HTERT RPE-1 (cell line): Measurements from ENCODE around the gene KCNQ5.

Experiments
- in situ Hi-C: fragments of 300-500 bp; cut with MboI; formaldehyde crosslinking; loops from 4 replicates; pipeline ENCODE4 v1.14.3; 2020; ENCODE audit warnings: low sequenced_read_pairs

The KCNQ5 gene

DNA sequence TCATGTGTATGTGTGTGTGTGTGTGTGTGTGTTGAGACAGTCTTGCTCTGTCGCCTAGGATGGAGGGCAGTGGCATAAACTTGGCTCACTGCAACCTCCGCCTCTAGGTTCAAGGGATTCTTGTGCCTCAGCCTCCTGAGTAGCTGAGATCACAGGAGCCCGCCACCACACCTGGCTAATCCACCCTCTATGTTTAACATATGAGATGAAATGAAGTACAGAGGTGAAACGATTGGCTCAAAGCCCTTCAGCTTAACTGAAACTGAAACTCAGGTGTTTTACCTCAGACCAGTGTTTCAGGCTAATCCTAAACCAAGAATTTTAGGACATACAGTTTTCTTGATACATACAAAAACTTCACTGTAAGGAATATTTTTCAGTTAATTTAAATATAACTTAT lies 167.3 kb downstream of the KCNQ5 start:
- in situ Hi-C loops: no loop called here

DNA sequence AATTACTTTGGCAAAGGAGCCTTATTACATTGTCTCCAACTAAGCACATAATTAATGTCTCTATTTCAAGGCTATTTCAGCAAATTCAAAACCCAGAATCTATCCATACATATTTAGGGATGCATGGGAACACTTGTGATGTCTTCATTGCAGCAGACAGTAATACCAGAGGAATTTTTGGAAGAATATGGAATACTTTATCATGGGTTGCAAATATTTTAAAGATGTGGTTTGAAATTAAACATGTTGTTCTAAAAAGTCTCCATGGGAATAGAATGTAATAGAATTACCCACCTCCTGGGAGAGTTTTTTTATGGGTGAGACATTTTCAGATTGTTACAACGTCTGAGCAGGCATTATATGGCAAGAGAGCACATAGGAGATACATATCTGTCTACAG lies 170.8 kb downstream of the KCNQ5 start:
- in situ Hi-C loops: no loop called here

- in situ Hi-C loops: no loop called here
These were observed 172.0 kb downstream of the KCNQ5 start for GRCh38 chr6:72793641-72794395.

GRCh38 chr6:72798196-72798595 lies 176.3 kb downstream of the KCNQ5 start:
- in situ Hi-C loops: no loop called here

GRCh38 chr6:72809746-72810379 lies 188.0 kb downstream of the KCNQ5 start:
- in situ Hi-C loops: no loop called here

DNA sequence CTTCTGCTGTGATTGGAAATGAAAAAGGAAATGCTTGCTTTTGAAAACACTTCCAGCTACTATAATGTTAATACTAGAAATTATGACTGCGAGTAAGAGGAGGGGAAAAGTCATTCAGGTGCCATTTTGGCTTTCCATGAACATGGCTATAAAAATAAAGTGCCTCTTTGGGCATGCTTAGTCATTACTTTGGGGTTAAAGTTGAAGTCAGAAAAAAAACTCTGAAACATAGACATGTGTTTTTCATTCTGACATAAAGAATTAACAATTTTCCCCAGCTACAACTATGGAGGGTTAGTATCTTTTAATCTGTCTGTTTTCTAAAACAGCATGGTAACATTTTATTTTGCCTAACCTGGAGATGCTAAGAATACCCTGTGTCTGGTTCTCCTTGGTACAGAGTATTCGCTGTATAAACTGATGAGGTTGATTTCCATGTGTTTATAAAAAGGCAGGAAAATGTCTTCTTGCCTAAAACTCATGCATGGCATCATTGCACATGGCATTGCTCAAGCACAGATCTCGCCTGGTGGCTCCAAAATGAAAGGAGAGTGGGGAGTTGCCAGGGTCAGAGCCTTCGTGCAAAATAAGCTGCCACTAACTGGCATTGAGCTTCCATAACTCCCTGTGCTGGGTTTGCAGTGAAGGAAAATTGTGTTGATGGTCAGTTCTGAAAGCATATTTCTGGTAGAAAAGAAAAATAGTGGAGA lies 188.9 kb downstream of the KCNQ5 start:
- in situ Hi-C loops: no loop called here

GRCh38 chr6:72811971-72812421 lies 190.1 kb downstream of the KCNQ5 start:
- in situ Hi-C loops: no loop called here

- in situ Hi-C loops: no loop called here
These were observed 192.1 kb downstream of the KCNQ5 start for GRCh38 chr6:72813807-72814596.

- in situ Hi-C loops: no loop called here
These were observed 194.2 kb downstream of the KCNQ5 start for GRCh38 chr6:72816022-72816421.

DNA sequence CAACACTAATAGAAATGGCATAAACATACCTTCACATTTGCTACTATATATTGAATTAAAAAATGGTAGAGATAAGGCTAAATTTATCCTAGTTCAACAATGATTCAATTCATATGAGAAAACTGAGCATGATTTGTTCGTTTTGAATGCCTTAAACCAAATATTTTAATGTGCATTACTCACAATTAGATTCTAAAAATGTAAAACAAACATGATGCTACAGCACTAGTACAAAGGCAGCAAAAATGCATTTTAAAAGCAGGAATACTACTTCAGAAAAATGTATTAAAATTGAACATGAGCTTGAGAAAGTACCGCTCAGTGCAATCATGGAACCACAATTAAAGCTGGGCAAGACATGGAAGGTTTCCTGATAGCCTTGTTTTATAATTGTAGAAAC lies 195.3 kb downstream of the KCNQ5 start:
- in situ Hi-C loops: no loop called here

- in situ Hi-C loops: no loop called here
These were observed 197.7 kb downstream of the KCNQ5 start for GRCh38 chr6:72819609-72820008.

- in situ Hi-C loops: no loop called here
These were observed 198.3 kb downstream of the KCNQ5 start for GRCh38 chr6:72820153-72820552.

DNA sequence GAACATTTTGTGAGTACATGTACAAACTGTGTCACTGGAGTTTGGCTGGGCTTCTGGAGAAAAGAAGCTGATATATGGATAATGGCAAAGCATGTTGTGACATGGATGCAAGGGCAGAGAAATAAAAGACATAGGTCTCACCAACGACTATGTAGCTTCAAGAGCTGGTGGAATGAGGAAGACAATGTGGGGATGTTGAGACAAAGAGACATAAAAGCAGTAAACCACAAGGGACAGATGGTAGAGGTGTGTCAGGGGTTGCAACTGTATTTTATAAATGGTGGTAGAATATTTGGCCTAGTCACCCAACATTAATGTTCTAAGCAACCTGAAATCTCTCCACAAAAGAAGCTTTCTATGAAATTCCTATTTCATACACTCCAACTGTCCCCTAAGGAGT lies 199.0 kb downstream of the KCNQ5 start:
- in situ Hi-C loops: no loop called here

DNA sequence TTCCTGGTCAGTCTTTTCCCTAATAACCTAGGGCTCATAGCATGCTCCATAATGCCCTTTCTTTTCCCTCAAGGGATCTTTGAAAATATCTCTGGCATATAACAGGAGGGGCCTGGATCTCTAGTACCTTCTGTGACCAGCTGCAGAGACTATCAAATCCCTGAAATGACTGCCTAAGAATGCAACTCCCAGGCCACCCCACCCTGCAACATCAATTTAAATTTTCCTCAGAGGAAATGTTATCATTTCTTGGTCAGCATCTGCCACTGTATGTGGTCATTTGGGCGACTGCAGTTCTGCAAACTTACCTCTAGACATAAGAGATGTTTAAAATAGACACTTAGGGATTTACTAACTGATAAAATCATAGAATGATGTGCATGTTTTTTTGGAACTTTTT lies 200.2 kb downstream of the KCNQ5 start:
- in situ Hi-C loops: no loop called here

DNA sequence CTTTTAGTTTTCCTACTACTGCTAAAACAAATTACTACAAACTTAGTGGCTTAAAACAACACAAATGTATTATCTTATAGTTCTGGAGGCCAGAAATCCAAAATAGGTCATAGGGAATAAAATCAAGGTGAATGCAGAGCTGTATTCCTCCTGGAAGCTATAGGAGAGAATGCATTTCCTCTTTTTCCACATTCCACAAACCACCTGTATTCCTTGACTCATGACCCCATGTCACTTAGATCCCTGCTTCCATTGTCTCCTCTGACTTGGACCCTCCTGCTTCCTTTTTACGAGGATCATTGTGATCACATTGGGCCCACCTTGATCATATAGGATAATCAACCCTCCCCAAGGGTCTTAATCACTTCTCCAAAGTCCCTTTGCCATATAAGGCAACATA lies 200.8 kb downstream of the KCNQ5 start:
- in situ Hi-C loops: no loop called here

- in situ Hi-C loops: no loop called here
These were observed 203.0 kb downstream of the KCNQ5 start for GRCh38 chr6:72824833-72825232.

DNA sequence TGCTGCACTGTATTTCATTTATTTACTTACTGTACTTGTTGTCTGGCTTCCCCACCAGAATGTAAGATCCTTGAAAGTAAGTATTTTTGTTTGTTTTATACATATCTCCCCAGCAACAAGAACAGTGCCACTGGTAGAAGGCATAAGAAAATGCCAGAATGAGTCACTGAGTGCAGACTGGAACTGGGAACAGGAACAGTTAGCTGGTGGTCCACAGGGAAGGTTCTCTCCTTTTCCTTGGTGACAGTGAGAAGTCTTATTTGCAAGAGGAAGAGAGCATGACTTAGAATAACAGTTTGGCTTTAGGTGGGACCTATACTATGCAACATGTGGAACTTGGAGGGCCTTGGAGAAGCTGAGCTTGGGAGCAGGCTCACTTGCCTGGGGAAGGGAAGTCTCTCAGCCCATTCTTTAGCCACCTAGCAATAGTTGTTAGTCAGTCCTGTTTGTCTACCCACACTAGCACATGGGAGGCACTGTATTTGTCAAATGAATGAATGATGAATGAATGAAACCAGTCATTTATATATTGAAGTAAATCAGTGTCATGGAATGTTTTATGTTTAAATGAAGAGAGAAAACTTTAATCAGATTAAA lies 203.5 kb downstream of the KCNQ5 start:
- in situ Hi-C loops: no loop called here

DNA sequence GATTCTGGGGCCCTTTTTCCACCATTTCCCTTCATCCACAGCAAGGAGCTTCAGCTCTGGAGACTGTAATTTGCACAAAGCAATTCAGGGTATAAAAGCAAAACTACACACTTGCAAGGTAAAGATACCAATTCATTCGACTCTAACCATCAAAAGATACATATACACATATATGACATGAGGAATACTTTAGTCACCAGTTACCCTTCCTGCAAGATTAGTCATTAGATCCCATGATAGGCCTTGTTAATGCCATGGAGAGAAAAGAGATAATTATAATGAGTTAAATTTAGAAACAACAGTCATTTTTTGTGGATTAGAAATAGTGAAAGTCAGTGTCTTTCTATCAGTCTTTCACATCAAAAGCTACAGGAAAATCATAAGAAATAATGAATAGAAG lies 204.2 kb downstream of the KCNQ5 start:
- in situ Hi-C loops: no loop called here

- in situ Hi-C loops: no loop called here
These were observed 205.0 kb downstream of the KCNQ5 start for GRCh38 chr6:72826744-72827438.

DNA sequence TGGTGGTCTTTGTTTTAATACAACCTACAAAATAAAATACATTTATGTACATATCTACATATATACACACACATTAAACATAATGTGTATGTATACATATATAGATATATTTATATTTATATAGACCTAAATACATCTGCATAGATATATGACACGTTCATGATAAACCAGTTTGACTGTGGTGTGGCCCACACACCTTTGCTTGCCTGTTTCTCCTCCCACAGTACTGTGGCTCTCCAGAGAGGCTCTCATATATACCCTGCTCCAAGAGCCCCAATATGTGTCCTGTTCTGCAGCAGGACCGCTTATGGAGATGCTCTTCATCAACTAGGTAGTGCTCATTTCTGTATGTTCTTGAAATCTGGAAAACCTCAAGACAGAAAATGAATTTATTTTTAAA lies 207.0 kb downstream of the KCNQ5 start:
- in situ Hi-C loops: no loop called here
